ENCODE results near the gene CCNT1. TPM values are rescaled to one million over a fixed set of nuclear protein-coding genes. Genes with fewer than 3 reads are reported as not detected.
"Not testable (repeated sequence)": the region's sequence is repeated elsewhere in the genome, so short reads cannot be mapped to it uniquely, and the experiment has no call there.

Gene CCNT1
- total RNA-seq, 4 donors from 2014 or later = 20.7 to 45.1 (median 32.0) TPM

GRCh38 chr12:48686037-48686595 is 30.4 kb downstream of the CCNT1 start:
- ATAC-seq (ENCODE audit: low FRiP score) (no peak), DNase-seq (ENCODE audit: low spot score) (no peak)
- no peak for TF ChIP-seq CTCF (IDR thresholded peaks at IDR 0.05)

- TF ChIP-seq CTCF (IDR thresholded peaks at IDR 0.05) = no peak
- no peak for ATAC-seq (ENCODE audit: low FRiP score)
- DNase-seq (ENCODE audit: low spot score) = no peak
Observed at GRCh38 chr12:48683534-48683933, 33.0 kb downstream of the CCNT1 start.

- no peak for DNase-seq (ENCODE audit: low spot score)
- no peak for ATAC-seq (ENCODE audit: low FRiP score)
- no peak for TF ChIP-seq CTCF (IDR thresholded peaks at IDR 0.05)
Observed at GRCh38 chr12:48682927-48683326, 33.6 kb downstream of the CCNT1 start.

- DNase-seq (ENCODE audit: low spot score); ATAC-seq (ENCODE audit: low FRiP score): not testable (repeated sequence)
Observed at GRCh38 chr12:48682533-48682905, 34.0 kb downstream of the CCNT1 start.

- ATAC-seq (ENCODE audit: low FRiP score) = peak; percentile 99
- peak; percentile 92 for DNase-seq (ENCODE audit: low spot score)
- no peak for TF ChIP-seq CTCF (IDR thresholded peaks at IDR 0.05)
Observed at GRCh38 chr12:48681710-48682532, 34.6 kb downstream of the CCNT1 start, which contains the start of gene KANSL2. Gene KANSL2, minus strand, starts transcription at chr12:48682238. Its CDS starts 606 bp downstream, at chr12:48681632.

GRCh38 chr12:48681399-48681709 is 35.2 kb downstream of the CCNT1 start:
- TF ChIP-seq CTCF (IDR thresholded peaks at IDR 0.05) = no peak
- DNase-seq (ENCODE audit: low spot score) (no peak), ATAC-seq (ENCODE audit: low FRiP score) (no peak)

GRCh38 chr12:48680861-48681260 is 35.6 kb downstream of the CCNT1 start:
- no peak for TF ChIP-seq CTCF (IDR thresholded peaks at IDR 0.05)
- no peak for ATAC-seq (ENCODE audit: low FRiP score)
- no peak for DNase-seq (ENCODE audit: low spot score)

Measured in omental fat pad (tissue), 4 donors.